Measurements from ENCODE around the gene SVIL. TPM values are rescaled to one million over a fixed set of nuclear protein-coding genes. Genes with fewer than 3 reads are reported as not detected.

SVIL gene
- total RNA-seq, 1 experiment from 2014 or later, result 15.3 TPM

GRCh38 chr10:29541422-29542210, 93.2 kb downstream of the SVIL start:
- no peak for TF ChIP-seq CTCF (conservative IDR thresholded peaks at IDR 0.05)
- no peak overlapping the region; a peak in 1 of 7 replicates for H3K27ac Mint-ChIP-seq
- Histone ChIP-seq H4K91ac (ENCODE audit: insufficient read length, low read depth, low read length) (no peak overlapping the region), H2AK5ac (ENCODE audit: insufficient read length, low read length) (no peak overlapping the region), H3K14ac (ENCODE audit: insufficient read depth, low read length) (no peak overlapping the region), H3K27ac (ENCODE audit: insufficient read length, low read depth, low read length) (no peak overlapping the region), H3K9ac (ENCODE audit: extremely low read depth, insufficient read length, low read length) (no peak overlapping the region), H3T11ph (ENCODE audit: low read length) (no peak overlapping the region), H4K5ac (ENCODE audit: insufficient read length, low read depth, low read length) (no peak overlapping the region), H2BK20ac (ENCODE audit: low read depth, low read length, poor library complexity, severe bottlenecking) (no peak overlapping the region), H2BK5ac (ENCODE audit: insufficient read length, low read length) (no peak overlapping the region), H2BK12ac (ENCODE audit: insufficient read length, low read depth, low read length) (no peak overlapping the region), H4K8ac (replicated peaks; ENCODE audit: insufficient read length, low read depth, low read length) (no peak overlapping the region), H3K4me2 (ENCODE audit: insufficient read depth, insufficient read length, low read length) (no peak overlapping the region), H3K27me3 (ENCODE audit: insufficient read depth, low read length) (no peaks in the 10 kb centered on the region), H3K23ac (ENCODE audit: insufficient read length, low read depth, low read length) (no peak overlapping the region), H3K18ac (ENCODE audit: insufficient read length, low read depth, low read length) (no peak overlapping the region), H3K23me2 (ENCODE audit: insufficient read length, low read depth, low read length, poor library complexity, severe bottlenecking) (no peaks in the 10 kb centered on the region), H3K4ac (ENCODE audit: low read depth, low read length) (no peak overlapping the region), H3K4me1 (ENCODE audit: insufficient read depth, low read length) (peaks cover 3% of the 10 kb centered on the region; the same call in 1 of the 2 replicates), H2AFZ (ENCODE audit: low read length) (no peak overlapping the region), H4K20me1 (ENCODE audit: control insufficient read depth, insufficient read depth, insufficient read length) (no peaks in the 10 kb centered on the region), H3K79me2 (ENCODE audit: insufficient read depth, low read length) (no peaks in the 10 kb centered on the region), H2BK15ac (ENCODE audit: low read depth, low read length) (no peak overlapping the region), H3K9me3 (ENCODE audit: control insufficient read depth, low read depth, low read length) (no peaks in the 10 kb centered on the region), H3K56ac (ENCODE audit: insufficient read length, low read depth, low read length) (no peak overlapping the region), H3K79me1 (ENCODE audit: insufficient read depth, low read depth, low read length, poor library complexity, severe bottlenecking) (no peaks in the 10 kb centered on the region), H2BK120ac (ENCODE audit: low read depth, low read length, poor library complexity, severe bottlenecking) (no peak overlapping the region)
- H3K27me3 Mint-ChIP-seq (ENCODE audit: low read depth), result no peaks in the 10 kb centered on the region
- no peaks in the 10 kb centered on the region for H3K9me3 Mint-ChIP-seq
- H3K4me3 Mint-ChIP-seq, result no peak overlapping the region
- DNase-seq, result no peak
- WGBS (ENCODE audit: extremely low coverage, insufficient read length, low lambda C conversion rate), result no CpG with 5 or more reads among the region's 15 CpGs
- peaks cover 20 to 27% of the 10 kb centered on the region in 2 experiments for H3K4me1 Mint-ChIP-seq
- no peaks in the 10 kb centered on the region for H3K36me3 Mint-ChIP-seq (ENCODE audit: insufficient read depth in 1 of 3, low read depth in 3 of 3)
